ENCODE measurements around the gene NTF3. TPM values are rescaled to one million over a fixed set of nuclear protein-coding genes. Genes with fewer than 3 reads are reported as not detected.
A peak's percentile ranks its signal among the peaks of the same experiment; 100 is the strongest.

NTF3 gene
- total RNA-seq, 1 experiment from 2014 or later, result 9.4 TPM

- peak; percentile 42 for DNase-seq (ENCODE audit: low read depth)
Measured at GRCh38 chr12:5487948-5488625, 56.2 kb downstream of the NTF3 start.

GRCh38 chr12:5488626-5488955 is 56.7 kb downstream of the NTF3 start:
- DNase-seq (ENCODE audit: low read depth), result peak; percentile 85

- DNase-seq (ENCODE audit: low read depth), result no peak
Measured at GRCh38 chr12:5489017-5489416, 57.1 kb downstream of the NTF3 start.

GRCh38 chr12:5489760-5490406 is 58.0 kb downstream of the NTF3 start:
- DNase-seq (ENCODE audit: low read depth), result no peak

GRCh38 chr12:5492562-5492961 is 60.7 kb downstream of the NTF3 start:
- no peak for DNase-seq (ENCODE audit: low read depth)

- no peak for DNase-seq (ENCODE audit: low read depth)
Measured at GRCh38 chr12:5493018-5493417, 61.1 kb downstream of the NTF3 start.

GRCh38 chr12:5494343-5494742 is 62.4 kb downstream of the NTF3 start:
- no peak for DNase-seq (ENCODE audit: low read depth)

GRCh38 chr12:5497329-5498053 is 65.6 kb downstream of the NTF3 start:
- DNase-seq (ENCODE audit: low read depth), result peak; percentile 46

- peak; percentile 57 for DNase-seq (ENCODE audit: low read depth)
Measured at GRCh38 chr12:5498076-5498475, 66.2 kb downstream of the NTF3 start.

GRCh38 chr12:5498806-5499205 is 66.9 kb downstream of the NTF3 start:
- no peak for DNase-seq (ENCODE audit: low read depth)

GRCh38 chr12:5499566-5500330 is 67.8 kb downstream of the NTF3 start:
- peak; percentile 47 for DNase-seq (ENCODE audit: low read depth)

GRCh38 chr12:5500331-5500659 is 68.4 kb downstream of the NTF3 start:
- DNase-seq (ENCODE audit: low read depth), result no peak

GRCh38 chr12:5503774-5504173 is 71.9 kb downstream of the NTF3 start:
- peak; percentile 52 for DNase-seq (ENCODE audit: low read depth)

GRCh38 chr12:5505116-5505515 is 73.2 kb downstream of the NTF3 start:
- DNase-seq (ENCODE audit: low read depth), result no peak

GRCh38 chr12:5505751-5506150 is 73.8 kb downstream of the NTF3 start:
- peak; percentile 70 for DNase-seq (ENCODE audit: low read depth)

- DNase-seq (ENCODE audit: low read depth), result no peak
Measured at GRCh38 chr12:5506295-5506694, 74.4 kb downstream of the NTF3 start.

- DNase-seq (ENCODE audit: low read depth), result peak; percentile 95
Measured at GRCh38 chr12:5506821-5507231, 74.9 kb downstream of the NTF3 start.

GRCh38 chr12:5507401-5507935 is 75.6 kb downstream of the NTF3 start:
- DNase-seq (ENCODE audit: low read depth), result peak; percentile 90

GRCh38 chr12:5507944-5508343 is 76.0 kb downstream of the NTF3 start:
- no peak for DNase-seq (ENCODE audit: low read depth)

GRCh38 chr12:5509102-5509501 is 77.2 kb downstream of the NTF3 start:
- DNase-seq (ENCODE audit: low read depth), result no peak

- DNase-seq (ENCODE audit: low read depth), result no peak
Measured at GRCh38 chr12:5509557-5509956, 77.6 kb downstream of the NTF3 start.

GRCh38 chr12:5510251-5510805 is 78.4 kb downstream of the NTF3 start:
- no peak for DNase-seq (ENCODE audit: low read depth)
